Measurements from ENCODE around the gene STXBP2.

STXBP2 gene

DNA sequence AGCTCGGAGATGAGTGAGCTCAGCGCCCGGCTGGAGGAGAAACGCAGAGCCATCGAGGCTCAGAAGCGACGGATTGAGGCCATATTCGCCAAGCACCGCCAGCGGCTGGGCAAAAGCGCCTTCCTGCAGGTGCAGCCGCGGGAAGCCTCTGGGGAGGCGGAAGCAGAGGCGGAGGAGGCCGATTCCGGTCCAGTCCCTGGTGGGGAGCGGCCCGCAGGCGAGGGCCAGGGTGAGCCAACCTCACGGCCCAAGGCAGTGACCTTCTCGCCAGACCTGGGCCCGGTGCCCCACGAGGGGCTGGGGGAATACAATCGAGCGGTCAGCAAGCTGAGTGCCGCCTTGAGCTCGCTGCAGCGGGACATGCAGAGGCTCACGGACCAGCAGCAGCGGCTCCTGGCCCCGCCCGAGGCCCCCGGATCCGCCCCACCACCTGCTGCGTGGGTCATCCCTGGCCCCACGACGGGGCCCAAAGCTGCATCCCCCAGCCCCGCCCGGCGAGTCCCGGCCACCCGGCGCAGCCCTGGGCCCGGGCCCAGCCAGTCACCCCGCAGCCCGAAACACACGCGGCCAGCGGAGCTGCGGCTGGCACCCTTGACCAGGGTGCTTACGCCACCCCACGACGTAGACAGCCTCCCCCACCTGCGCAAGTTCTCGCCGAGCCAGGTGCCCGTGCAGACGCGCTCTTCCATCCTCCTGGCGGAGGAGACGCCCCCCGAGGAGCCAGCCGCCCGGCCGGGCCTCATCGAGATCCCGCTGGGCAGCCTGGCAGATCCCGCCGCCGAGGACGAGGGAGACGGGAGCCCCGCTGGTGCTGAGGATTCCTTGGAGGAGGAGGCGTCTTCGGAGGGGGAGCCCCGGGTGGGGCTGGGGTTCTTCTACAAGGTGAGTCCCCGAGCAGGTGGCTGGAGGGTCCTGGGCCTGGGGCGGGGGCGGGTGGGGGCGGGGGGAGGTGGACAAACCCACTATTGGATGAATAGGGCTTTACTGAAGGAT, 24.3 kb upstream of the STXBP2 start:
- no peak overlapping the region for H3K4me3 ChIP-seq (ENCODE audit: low read depth, low read length)

DNA sequence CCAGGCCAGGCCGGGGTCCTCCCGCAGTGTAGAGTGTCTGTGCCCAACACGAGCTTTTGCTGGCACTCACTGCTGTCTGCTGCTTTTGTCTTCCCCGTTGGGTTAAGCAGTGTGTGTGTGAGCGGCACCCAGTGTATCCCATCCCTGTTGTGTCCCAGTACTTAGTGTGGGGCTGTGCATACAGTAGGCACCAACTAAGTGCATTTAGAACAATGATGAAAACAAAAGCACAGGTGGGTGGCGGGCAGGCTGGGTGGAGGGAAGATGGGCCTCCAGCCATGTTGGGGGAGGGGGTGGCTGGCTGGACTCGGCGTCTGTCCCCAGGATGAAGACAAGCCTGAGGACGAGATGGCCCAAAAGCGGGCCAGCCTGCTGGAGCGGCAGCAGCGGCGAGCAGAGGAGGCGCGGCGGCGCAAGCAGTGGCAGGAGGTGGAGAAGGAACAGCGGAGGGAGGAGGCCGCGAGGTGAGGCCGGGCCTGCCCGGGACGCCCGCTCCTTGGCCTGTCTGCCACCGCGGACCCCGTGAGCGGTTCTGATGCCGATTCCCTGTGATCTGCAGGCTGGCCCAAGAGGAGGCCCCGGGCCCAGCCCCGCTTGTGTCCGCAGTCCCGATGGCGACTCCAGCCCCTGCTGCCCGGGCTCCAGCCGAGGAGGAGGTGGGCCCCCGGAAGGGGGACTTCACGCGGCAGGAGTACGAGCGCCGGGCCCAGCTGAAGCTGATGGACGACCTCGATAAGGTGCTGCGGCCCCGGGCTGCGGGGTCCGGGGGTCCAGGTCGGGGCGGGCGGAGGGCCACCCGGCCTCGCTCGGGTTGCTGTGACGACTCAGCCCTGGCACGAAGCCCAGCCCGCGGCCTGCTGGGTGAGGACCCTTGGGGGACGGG, 21.8 kb upstream of the STXBP2 start:
- no peak overlapping the region for H3K4me3 ChIP-seq (ENCODE audit: low read depth, low read length)

DNA sequence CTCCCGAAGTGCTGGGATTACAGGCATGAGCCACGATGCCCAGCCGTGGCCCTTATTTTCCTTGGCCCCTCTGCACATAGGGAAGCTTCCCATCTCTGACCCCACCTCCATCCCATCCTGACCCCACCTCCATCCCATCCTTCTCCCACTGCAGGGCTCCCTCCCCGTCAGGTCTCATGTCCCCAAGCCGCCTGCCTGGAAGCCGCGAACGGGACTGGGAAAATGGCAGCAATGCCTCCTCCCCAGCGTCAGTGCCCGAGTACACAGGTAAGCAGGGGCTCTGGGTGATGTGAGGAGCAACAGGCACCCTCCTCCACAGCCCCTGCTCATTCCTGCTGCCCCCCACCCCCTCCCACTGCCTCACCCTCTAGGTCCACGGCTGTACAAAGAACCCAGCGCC, 19.7 kb upstream of the STXBP2 start:
- no peak overlapping the region for H3K4me3 ChIP-seq (ENCODE audit: low read depth, low read length)

DNA sequence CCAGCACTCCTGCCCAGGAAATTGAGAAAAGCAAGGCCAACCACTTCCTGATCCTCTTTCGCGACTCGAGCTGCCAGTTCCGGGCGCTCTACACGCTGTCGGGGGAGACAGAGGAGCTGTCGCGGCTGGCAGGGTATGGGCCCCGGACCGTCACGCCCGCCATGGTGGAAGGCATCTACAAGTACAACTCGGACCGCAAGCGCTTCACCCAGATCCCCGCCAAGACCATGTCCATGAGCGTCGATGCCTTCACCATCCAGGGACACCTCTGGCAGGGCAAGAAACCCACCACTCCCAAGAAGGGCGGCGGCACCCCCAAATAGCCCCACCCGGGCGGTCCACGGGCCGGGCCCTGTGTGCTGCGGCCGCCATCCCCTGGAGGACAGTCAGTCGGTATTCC, 19.2 kb upstream of the STXBP2 start:
- H3K4me3 ChIP-seq (ENCODE audit: low read depth, low read length), result no peak overlapping the region

DNA sequence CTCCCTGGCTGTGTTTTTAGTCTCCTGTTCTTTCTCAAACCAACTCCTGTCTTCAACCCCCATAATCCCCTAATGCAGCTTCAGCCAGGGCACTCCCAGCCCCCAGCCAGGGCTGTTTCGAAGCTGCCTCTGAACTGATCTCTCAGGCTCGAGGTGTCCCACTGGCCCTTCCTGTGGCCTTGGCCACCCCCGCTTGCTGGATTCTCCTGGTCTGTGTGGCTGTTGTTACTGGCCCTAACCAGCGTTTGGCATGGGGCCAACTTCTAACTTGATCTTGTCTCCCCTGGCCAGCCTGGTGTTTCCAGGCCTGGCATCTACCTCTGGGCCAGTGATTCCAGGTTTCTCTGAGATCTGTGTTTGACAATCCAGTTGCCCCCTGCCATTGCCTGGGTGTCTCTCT, 18.6 kb upstream of the STXBP2 start:
- H3K4me3 ChIP-seq (ENCODE audit: low read depth, low read length), result no peak overlapping the region

- no peak overlapping the region for H3K4me3 ChIP-seq (ENCODE audit: low read depth, low read length)
Observed at GRCh38 chr19:7618771-7619510, 18.0 kb upstream of the STXBP2 start.

DNA sequence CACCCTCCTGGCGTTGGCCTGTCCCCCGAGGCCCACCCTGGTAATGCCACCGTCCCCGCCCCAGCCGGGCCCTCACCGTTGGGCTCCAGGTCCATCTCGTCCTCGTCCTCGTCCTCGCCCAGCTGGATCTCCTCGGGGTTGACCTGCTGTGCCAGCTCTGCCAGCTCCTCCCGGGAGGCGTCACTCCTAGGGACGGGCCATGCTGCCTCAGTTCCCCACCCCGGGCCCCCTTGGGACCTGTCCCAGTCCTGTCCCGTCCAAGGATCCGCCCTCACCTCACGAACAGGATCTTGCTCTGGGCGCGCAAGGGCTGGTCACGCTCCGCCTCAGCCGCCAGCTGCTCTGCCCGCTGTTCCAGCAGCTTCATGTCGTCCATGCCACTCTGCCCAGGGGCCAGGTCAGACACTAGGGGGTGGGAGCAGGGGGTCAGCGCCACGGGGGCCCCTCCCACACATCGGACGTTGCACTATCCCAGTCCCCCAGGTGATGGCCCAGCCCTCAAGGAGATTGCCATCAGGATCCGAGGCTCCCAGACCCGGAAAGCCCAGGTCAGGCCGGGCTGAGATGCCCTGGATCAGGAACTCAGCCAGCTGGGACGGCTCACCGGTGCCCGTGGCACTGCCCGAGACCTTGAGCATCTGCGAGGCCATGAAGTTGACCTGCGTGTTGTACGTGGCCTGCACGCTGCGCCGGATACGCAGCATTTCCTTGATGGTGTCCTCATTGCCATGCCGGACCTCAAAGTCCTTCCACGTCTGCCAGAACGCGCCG, 17.1 kb upstream of the STXBP2 start:
- H3K4me3 ChIP-seq (ENCODE audit: low read depth, low read length), result no peak overlapping the region

DNA sequence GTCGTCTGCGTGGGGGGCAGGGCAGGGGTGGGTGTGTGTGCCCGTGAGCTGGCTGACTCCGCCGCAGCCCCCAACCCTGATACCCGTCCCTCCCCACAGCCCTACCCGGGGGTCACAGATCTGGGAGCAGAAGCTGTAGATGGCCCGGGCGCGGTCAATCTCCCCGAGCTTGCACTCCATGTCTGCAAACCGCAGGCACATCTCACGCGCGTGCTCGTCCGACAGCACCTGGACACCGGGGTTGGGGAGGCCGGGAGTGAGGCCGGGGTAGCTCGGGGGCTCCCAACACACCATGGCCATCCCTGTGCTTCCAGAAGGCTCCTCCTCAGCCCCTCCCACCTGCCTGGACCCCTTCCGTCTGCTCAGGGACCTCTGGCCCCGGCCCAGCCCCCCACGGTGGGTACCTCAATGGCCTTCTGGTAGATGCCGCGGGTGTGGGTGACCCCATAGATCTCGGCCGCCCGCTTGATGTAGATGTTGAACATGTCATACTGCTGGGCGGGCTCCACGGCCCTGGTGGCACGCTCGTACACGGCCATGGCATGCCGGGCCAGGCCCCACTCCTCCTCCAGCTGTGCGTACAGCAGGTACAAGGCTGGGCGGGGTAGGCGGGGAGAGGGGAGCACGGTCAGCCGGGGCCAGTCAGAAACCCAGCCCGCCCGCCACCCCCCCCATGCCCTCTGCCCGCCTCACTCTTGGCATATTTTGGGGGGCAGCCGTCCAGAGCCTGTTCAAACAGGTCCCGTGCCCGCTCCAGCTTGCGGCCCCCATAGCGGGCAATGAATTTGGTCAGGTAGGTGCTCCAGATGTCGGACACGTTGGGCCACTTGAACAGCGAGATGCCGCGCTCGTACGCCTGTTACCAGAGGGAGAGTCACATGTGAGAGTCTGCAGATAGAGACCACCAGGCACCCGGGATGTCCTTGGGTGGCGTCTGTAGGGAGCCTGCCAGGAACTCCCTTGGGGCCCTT, 16.2 kb upstream of the STXBP2 start:
- no peak overlapping the region for H3K4me3 ChIP-seq (ENCODE audit: low read depth, low read length)

DNA sequence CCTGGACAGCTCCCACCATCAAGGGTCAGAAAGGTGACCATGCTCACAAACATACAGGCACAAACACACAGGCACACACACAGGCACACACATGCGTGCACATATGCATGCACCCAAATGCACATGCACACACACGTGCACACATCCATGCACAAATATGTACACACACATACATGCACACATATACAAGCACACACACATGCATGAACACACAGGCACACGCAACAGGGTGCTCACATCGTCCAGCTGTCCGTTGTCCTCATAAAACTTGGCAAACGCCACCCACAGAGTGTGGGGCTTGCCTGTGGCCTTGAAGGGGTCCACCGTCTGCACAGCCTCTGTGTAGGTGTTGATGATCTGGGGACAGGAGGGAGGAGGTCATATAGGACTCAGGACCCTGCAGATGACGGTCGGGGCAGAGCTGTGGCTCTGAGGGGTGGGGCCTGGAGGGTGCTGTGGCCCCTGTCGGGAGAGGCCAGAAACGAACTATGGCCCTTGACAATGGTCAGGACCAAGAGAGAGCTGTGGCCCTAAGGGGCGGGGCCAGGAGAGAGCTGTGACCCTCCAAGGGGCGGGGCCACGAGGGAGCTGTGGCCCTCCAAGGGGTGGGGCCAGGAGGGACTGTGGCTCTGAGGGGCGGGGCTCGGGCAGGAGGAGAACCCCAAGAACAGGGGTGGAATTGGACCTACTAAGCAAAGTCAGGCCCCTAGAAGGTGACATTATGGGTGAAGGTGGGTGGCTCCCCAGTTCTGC, 13.8 kb upstream of the STXBP2 start:
- H3K4me3 ChIP-seq (ENCODE audit: low read depth, low read length), result no peak overlapping the region

DNA sequence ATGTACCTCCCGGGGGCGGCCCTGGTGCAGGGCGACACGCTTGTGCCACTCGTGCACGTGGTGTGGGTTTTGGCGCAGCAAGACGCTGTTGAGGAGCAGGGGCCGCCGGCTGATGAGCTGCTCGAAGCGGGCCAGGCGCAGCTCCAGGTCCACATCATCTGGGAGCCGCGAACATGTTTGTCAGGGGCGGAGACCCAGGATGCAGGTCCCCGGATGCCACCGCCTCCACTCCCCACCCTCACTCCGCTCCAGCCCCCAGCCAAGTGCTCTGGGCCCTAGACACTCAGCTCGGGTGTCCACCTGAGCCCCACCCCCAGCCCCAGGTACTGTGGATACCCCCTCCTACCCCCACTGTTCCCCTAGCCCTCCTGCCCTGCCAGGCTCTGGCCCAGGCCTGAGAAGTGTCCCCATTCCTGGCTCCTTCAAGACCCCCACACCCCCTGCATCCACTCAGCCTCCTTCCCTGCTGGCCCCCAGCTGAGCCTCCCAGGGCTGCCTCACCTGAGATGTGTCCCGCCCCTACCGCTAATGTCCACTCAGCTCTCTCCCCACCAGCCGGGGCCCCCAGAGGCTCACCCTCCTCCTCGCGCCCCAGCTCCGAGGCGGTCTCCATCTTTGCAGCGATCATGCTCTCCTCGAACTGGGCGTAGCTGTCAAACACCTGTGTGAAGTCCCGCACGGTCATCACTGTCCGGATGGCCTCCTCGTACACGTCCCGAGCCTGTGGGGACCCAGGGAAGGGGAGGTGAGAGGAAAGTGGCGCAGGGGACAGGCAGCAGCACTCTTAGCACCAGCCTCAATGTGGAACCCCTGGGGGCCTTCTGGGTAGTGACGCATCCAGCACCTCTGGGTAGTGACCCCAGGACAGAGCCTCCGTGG, 12.9 kb upstream of the STXBP2 start:
- H3K4me3 ChIP-seq (ENCODE audit: low read depth, low read length), result no peak overlapping the region

GRCh38 chr19:7624810-7625209, 12.1 kb upstream of the STXBP2 start:
- no peak overlapping the region for H3K4me3 ChIP-seq (ENCODE audit: low read depth, low read length)

DNA sequence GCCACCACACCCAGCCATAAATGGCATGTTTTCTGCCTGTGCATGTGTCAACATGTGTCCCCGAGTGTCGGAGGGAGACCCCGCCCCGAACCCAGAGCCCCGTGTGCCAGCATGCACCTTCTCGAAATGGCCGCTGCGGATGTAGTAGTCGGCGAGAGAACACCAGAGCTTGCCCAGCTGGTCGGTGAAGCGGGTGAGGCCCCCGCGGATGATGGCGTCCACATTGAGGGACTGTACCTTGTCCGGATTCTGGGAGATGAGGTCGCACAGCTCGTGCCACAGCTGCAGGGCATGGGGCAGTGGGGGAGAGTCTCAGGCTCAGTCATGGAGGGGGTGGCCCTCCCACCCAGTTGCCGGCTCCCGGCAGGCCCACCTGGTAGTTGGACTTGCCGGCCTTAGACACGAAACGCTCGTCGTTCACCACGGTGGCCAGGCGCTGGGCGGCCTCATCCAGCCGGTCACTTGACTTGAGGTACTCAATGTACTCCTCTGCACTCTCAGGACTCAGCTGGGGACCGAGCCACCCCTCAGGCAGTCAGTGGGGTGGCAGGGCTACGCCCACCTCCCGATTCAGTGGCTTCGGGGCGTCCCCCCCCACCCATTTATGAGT, 11.0 kb upstream of the STXBP2 start:
- no peak overlapping the region for H3K4me3 ChIP-seq (ENCODE audit: low read depth, low read length)

GRCh38 chr19:7627166-7627565, 9.7 kb upstream of the STXBP2 start:
- no peak overlapping the region for H3K4me3 ChIP-seq (ENCODE audit: low read depth, low read length)

- peak overlapping the region; percentile 89 for H3K4me3 ChIP-seq (ENCODE audit: low read depth, low read length)
Observed at GRCh38 chr19:7628589-7629311, 8.2 kb upstream of the STXBP2 start.

DNA sequence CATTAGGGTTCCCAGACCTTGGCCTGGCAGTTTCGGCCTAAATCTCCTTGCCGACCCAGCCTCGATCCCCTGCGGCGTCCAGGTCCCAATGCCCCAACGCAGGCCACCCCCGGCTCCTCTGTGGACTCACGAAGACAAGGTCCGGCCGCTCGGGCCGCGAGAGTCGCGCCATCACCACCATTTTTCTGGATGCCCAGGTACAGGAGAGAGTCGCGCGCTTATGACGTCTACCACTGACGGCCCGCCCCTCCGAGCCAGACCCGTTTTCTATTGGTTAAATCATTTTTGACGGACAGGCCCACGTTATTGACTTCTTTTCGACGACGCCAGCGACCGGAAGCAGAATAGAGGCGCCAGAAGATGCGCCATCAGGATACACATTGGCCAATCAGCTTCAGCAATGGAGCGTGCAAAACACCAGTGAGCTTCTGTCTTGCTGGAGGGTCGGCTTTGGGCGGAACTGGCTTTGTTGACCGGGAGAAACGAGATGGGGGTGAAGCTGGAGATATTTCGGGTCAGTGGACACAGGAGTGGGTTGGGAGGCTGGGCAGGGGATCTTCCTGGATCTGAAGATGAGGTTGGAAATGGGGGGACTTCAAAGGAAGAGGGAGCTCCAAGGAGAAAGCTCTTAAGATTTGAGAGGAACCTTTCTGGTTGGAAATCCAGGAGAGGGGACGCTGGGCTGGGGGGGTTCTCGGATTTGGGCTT, 7.4 kb upstream of the STXBP2 start, which contains the start of the genes PET100 and XAB2:
PET100 (plus strand) TSS at position 447 of the 708 bp plus-strand sequence; CDS start at position 488, 41 bp downstream.
XAB2 (minus strand) TSS at position 199 of the 708 bp plus-strand sequence; CDS start at position 181, 18 bp downstream.
- peak within 1 kb of the TSS; percentile 89 for H3K4me3 ChIP-seq (ENCODE audit: low read depth, low read length)
